ENCODE results near the gene RPS14.
"Not testable (repeated sequence)": the region's sequence is repeated elsewhere in the genome, so short reads cannot be mapped to it uniquely, and the experiment has no call there.

The RPS14 gene

DNA sequence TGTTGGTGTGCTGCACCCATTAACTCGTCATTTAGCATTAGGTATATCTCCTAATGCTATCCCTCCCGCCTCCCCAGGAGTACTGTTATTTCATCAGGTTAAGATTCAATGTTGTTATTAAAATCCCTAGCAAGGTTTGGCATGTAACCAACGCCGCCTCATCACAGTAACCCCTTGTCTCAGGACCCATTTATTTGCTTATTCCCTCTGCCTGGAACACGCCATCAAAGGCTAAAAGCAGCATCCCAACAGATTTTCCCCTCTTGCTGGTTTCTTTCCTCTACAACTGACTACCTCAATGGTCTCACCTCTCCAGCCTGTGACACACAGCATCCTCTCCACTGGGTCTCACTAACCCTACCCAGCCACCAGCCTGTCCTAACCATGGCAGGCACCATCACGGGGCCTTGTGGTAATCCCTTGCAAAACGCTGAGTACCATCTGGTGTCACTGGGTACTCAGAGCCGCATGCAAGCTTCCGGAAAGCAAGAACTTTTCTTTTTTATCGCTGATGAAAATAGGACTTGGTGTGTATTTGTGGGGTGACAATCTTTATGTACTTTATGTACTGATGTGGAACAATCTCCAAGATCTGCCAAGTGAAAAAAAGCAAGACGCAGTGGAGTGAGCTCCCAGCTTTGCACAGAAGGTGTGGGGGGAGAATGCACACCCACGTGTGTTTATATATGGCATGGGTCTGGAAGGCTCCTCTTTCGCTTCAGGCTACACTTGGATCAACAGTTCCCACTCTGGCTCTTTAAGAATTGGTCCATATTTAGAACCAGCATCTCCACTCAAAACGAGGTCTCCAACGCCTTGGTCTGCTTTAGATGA is 6.1 kb downstream of the RPS14 start:
- no peak for DNase-seq

DNA sequence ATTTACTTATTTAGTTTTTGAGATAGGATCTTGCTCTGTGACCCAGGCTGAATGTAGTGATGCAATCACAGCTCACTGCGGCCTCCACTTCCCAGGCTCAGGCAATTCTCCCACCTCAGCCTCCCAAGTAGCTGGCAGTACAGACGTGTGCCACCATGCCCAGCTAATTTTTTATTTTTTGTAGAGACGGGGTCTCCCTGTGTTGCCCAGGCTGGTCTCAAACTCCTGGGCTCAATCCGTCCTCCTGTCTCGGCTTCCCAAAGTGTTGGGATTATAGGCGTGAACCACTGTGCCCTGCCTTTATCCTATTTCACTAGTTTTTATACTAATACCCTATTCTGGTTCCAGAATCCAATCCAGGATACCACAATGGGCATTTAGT is 6.8 kb downstream of the RPS14 start:
- DNase-seq: no peak

DNA sequence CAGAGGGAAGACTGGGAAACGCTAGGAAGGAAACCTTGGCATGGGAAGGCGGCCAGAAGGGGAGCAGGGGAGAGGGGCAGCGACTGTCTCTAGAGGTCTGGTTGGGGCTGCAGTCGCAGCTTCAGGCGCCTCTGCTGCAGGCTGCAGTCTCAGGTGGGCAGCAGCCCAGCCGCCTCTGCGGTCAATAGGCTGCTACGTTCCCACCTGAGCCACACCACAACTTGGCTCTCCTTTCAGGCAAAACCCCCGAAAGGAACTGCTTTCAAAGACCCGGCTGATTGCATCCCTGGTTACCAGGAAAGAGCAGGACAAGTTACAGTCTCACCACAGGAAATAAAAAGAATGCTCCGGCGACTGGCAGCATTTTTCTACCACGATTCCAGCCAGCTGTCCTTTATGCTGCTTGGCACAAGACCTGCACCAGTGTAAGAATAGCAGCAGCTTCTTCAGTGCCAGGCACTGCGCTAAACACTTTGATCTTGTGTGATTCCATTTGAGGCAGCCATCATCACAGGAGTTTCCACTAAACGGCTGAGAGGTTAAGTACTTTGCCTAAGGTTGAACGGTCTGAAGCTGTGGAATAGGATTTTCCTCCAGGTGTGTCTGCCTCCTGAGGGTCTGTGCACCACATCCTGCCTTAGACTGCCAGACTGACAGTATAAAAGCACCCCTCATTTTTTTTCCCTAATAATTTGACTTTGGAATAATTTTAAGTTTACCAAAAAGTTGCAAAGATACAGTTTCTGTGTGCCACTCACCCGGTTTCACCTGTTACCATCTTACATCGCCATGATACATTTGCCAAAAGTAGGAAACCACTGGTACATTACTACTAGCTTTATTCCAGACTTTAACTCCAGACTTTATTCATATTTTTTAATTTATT is 7.5 kb downstream of the RPS14 start:
- no peak for DNase-seq

DNA sequence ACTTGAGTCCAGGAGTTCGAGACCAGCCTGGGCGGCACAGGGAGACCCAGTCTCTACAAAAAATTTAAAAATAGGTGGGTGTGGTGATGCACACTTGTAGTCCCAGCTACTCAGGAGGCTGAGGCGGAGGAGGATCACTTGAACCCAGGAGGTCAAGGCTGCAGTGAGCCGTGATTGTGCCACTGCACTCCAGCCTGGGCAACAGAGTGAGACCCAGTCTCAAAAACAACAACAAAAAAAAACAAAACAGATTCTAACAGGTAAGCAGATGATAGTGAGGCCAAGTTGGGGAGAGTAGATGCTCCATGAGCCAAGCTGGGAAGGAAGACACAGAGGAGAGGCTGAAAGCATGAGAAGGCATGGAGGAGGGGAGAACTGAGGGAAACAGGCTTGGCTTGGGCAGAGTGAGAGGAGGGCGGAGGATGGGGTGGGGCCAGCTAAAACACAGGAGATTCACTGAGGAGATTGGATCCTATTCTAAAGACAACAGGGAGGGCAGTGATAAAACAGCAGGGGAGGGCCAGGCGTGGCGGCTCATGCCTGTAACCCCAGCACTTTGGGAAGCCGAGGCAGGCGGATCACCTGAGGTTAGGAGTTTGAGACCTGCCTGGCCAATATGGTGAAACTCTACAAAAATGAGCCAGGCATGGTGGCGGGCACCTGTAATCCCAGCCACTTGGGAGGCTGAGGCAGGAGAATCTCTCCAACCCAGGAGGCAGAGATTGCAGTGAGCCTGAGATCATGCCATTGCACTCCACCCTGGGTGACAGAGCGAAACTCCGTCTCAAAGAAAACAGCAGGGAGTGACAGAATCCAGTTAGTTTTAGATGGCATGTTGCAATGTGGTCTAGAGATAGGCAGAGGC is 8.4 kb downstream of the RPS14 start:
- no peak for DNase-seq

DNA sequence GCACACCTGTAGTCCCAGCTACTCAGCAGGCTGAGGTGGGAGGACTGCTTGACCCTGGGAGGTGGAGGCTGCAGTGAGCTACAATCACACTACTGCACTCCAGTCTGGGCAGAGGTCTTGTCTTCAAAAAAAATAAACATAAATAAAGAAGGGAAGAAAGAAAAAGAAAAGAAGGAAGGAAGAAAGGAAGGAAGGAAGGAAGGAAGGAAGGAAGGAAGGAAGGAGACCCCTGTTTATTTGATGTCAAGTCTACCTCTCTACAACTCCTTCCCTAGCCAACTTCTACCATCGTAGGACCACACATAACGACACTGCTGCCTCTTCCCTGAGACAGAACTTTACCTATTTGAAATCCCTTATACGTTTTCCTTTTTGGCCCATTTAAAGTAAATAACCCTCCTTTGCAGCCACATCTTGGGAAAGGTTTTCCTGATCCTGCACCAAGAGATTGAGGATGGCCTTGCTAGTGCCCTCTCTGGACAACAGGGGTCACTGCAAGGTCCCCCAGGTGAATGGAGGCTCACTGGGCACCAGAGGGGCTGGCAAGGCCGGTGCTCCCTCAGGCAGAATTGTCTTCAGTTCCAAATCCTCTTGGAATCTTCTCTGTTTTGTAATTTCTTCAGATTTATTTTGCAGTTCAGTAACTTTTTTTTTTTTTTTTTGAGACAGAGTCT is 10.5 kb downstream of the RPS14 start:
- DNase-seq: no peak

DNA sequence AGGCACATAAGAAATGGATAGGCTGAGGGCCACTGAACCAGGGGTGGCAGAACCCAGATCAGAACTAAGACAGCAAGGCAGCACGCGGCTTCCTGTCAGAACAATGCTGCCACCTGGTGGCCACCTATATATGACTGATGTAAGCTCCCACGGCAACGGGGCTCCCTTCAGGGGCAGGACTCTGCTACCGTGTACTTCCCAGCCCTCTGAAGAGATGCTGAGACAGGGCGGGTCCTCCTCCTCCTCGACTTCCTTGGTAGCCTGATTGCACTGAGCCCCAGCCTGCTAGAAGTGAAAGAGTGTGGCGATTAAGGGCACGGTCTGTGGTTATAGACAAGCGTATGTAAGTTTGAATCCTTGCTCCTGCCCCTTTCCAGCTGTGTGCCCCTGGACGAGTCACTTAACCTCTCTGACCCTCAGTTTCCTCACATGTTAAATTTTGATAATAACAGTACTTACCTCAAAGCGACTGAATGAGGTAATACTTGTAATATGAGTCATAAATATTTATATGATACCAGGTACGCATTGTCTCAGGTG is 13.3 kb downstream of the RPS14 start:
- DNase-seq: peak; percentile 92

DNA sequence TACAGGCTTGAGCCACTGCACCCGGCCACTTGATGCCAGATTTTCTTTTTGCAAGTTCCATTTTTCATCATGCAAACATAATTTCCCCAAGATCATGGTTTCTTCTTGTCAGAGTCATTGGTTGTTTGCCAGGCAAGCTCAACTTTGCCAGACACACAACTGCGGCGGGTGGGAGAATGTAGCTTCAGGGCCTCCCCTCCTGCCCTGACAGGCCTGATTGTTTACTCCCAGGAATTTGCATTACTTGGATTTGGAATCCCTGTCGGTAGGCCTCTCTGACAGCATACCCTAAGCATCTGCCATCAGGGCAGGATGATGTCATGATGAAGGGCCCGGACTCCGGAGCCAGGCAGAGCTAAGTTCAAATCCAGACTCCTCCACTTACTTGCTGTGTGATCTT is 15.1 kb downstream of the RPS14 start:
- DNase-seq: no peak

DNA sequence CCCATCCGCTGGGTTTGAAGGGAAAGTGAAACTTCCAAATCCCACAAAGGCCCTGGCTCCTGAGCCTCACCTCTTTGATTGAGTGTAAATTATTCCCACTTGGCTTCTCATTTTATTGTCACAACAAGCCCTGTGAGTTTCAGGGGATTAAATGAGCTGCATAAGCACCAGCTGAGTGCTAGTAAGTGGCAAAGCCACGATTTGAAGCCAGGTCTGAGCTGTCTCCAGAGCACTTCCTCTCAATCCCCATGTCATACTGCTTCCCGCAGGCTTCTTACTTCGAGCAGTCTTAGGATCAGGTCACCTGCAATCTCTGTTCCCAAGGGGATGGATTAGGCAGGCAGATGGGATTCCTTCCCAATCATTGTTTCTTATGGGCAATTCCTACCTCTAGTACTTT is 18.0 kb downstream of the RPS14 start:
- no peak for DNase-seq

DNA sequence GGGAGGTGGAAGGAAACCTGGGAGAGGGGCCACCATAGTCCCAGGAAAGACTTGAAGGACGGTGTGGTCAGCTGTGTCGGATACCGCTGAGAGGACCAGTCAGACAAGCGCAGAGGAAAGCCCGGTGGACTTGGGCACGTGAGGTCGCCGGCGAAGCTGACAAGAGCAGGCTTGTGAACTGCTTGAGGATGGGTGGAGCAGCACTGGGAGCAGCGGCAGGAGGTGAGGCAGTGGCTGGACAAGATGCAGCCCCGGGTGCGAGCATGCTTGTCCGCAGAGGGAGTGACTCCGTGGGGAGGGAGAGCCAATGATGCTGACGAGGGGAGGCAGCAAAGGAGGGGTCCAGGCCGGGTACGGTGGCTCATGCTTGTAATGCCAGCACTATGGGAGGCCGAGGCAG is 18.5 kb downstream of the RPS14 start:
- DNase-seq: no peak

DNA sequence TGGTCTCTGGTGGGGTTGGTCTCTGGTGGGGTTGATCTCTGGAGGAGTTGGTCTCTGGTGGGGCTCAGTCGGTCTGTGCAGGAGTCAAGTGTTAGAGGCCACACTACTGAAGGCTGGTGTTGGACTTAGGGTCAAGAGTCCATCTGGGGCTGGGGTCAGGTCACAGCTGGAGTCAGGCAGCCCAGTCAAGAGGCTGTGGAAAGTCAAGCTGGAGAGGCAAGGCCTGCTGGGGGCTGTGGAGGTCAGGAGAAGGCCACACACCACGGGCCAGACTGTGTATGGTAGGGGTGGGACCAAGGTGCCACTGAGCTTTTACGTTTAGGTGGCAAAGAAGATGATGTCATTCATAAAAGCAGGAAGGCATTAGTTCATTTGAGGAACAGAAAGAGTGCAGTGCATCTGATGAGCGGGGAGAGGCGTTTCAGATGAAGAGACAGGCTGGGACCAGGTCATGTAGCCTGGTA is 20.1 kb downstream of the RPS14 start:
- no peak for DNase-seq

DNA sequence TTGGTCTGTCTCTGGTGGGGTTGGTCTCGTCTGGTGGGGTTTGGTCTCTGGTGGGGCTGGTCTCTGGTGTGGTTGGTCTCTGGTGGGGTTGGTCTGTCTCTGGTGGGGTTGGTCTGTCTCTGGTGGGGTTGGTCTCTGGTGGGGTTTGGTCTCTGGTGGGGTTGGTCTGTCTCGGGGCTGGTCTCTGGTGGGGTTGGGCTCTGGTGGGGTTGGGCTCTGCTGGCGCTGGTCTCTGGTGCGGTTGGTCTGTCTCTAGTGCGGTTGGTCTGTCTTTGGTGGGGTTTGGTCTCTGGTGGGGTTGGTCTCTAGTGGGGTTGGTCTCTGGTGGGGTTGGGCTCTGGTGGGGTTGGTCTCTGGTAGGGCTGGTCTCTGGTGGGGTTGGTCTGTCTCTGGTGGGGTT is 20.6 kb downstream of the RPS14 start:
- no peak for DNase-seq

DNA sequence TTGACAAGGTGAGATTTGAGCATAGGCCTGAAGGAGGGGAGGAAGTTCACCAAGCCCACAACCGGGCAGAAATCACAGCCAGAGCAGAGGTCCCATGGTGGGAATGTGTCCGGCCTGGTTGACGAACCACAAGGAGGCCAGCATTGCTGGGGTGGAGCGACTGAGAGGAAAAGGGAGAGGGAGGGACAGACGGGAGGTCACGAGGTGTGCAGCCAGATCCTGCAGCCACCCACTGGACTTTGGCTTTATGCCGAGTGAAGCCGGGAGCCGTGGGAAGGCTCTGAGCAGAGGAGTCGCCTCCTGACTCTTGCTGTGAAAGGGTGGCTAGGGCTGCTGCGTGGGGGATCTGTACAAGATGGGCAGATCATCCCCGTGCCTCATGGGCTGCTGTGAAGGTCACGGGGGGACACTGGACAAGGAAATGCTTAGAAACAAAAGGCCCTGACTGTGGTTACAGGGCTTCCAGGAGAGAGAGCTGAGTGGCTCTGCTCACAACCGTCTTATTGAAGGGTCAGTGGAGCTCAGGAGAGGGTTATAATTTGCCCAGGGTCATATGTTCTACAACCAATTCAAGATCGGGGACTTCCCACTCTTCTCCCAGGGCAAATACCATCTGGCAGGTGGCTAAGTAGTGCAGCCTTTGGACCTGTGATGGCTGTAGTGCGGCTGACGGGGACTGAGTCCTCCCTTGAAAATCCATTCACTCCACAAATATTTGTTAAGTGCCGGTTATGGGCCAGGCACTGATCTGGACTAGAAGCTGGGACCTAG is 21.2 kb downstream of the RPS14 start:
- DNase-seq: no peak

DNA sequence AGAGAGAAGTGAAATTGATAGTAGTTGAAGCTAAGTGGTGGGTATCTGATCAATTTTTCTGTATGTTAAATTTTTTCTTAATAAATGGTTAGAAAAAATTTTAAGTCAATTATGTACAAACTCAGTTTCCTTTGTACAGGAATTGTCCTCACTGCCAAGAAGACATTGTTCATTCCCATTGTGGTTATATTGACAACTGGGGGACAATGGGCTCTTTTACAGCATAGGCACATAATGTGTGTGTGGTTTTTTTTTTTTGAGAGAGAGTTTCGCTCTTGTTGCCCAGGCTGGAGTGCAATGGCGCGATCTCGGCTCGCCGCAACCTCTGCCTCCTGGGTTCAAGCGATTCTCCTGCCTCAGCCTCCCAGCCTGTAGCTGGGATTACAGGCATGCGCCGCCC is 23.4 kb downstream of the RPS14 start:
- not testable (repeated sequence) for DNase-seq

DNA sequence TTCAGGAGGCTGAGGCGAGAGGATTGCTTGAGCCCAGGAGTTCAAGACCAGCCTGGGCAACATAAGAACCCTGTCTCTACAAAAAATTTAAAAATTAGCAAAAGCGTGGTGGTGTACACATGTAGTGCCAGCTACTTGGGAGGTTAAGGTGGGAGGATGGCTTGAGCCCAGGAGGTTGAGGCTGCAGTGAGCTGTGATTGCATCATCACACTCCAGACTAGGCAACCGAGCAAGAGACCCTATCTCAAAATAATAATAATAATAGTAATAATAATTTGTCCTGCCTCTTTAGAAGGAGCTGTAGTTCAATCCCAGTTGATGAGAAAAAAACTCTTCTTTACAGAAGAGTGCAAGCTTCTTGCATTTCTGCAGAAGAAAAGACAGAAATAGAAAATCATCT is 26.8 kb downstream of the RPS14 start:
- no peak for DNase-seq

DNA sequence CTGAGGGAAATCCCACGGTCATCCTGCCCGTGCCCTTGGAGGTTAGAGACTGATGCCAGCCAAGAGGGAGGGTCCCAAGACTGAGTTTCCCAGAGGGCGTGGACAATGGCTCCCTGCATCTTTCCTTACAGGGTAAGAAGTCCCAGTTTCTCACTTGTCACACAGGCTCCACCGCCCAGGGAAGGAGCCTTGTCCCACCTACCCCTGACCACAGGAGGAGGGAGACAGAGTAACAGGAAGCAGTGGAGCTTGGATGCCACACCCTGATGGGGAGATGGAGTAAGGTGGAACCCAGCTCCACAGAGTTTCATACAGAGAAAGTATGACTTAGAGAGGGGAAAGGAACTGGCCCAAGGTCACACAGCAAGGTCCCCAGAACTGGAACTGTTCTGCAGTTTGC is 27.5 kb downstream of the RPS14 start:
- DNase-seq: no peak

DNA sequence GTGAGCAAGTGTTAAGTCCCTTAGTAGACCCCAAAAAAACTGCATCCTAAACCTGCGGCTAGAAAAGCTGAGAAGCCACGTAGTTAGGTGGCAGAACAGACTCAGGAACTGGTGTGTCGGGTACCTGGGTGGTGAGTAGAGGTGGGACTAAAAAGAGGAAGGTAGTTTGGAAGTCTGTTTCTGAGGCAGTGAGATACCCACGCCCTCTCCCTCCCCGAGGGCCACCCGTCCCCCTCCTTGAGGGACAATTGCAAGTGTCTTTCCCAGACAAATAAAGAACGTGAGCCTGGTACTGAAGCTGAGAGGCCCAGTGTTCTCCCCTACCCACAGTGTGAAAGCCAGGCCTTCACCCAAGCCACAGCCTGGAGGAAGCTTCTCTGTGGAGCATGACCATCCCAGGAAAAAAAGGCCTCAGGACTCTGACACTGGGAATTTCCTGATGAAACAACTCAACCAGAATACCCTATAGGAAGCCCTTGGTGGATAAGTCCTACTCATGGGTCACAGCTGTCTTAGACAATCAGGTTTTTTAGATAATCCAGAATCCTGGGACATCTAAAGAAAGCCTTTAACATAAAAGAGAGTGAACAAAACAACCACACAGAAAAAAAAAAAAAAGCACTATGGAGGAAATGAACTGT is 29.8 kb downstream of the RPS14 start:
- DNase-seq: no peak

DNA sequence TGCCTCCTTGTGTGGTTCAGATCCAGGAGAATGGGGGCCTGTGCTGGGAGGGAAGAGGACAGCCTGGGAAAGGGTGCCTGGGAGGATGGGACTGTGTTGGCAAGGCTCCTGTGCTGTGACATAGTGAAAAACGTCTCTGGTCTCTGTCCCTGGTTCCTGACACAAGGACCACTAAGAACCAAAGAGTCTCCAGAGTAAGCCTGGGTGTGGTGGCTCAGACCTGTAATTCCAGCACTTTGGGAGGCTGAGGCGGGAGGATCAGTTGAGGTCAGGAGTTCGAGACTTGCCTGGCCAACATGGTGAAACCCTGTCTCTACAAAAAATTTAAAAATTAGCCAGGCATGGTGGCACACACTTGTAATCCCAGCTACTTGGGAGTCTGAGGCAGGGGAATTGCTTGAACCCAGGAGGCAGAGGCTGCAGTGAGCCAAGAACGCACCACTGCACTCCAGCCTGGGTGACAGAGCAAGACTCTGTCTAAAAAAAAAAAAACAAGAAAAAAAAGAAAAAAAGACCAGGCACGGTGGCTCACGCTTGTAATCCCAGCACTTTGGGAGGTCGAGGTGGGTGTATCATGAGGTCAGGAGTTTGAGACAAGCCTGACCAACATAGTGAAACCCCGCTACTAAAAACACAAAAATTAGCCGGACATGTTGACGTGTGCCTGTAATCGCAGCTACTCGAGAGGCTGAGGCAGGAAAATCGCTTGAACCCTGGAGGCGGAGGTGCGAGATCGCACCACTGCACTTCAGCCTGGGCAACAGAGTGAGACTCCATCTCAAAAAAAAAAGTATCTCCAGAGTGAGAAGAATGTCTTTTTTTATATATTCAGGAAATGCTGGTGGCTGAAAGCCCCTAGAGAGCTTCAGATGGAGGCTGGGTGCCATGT is 35.4 kb downstream of the RPS14 start:
- DNase-seq: not testable (repeated sequence)

DNA sequence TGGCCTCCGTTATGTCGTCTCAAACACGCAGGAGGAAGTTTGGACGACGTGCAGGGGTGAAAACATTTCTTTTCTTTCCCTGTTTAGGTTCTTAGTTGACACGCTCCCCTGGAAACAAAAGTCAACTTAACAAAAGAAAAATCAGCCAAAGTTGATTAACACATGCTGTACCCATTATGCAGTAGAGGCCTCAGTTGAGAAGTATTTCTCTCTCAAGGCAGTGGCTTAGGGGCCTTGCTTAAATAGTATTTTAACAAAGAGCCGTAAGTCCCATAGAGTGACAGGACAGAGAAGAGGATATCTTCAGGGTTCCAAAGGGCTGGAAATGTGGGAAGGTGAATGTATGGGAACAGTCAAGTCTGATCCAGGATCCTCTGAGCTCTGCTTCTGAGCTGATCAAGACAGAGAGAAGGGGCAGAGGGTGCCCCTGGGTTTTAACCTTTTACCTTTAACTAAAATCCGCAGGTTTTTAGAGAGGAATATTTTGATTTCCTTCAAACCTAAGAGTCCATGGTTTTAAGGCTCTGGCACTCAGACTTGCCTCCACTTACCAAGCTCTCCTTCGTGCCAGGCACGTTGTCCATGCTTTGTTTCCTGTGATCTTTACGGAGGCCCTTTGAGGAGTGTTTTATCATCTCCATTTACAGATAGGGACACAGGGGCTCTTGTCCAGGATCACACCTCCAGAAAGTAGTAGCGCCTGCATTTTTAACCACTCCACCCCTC is 36.2 kb downstream of the RPS14 start:
- no peak for DNase-seq

Measured in stimulated activated CD4-positive, alpha-beta T cell treated with anti-CD3 and anti-CD28 coated beads, Interleukin-12 subunit alpha, Interleukin-12 subunit beta, amount 100 ng/mL, for 4 hours (primary cell).